GM12878 (cell line): ENCODE measurements around the gene SNCB. TPM values are rescaled to one million over a fixed set of nuclear protein-coding genes. Genes with fewer than 3 reads are reported as not detected.
A peak's percentile ranks its signal among the peaks of the same experiment; 100 is the strongest.

Experiments
- BCL11A ChIP-seq: IDR thresholded peaks from 2 replicates; pipeline ENCODE4 v1.6.1; 2011; ENCODE audit warnings: low read depth, low read length
- BHLHE40 ChIP-seq, 2 experiments: fragments of 450-650 bp in 1 of 2; IDR thresholded peaks; 2 replicates each; pipeline ENCODE4 v1.6.1; 2011 to 2017; ENCODE audit warnings: low read depth in 2 of 2, borderline replicate concordance in 1 of 2, improper control_type of control experiment in 1 of 2, low read length in 1 of 2, mild to moderate bottlenecking in 1 of 2
- CBX3 ChIP-seq: fragments of 200-600 bp; sonication (generic); IDR thresholded peaks from 2 replicates; pipeline ENCODE4 v1.6.1; 2016; ENCODE audit warnings: low read depth, borderline replicate concordance
- DPF2 ChIP-seq: fragments of 450-650 bp; IDR thresholded peaks from 2 replicates; pipeline ENCODE4 v1.6.1; 2017; ENCODE audit warnings: mild to moderate bottlenecking
- FOXK2 ChIP-seq: fragments of 450-650 bp; IDR thresholded peaks from 2 replicates; pipeline ENCODE4 v1.6.1; 2017; ENCODE audit warnings: mild to moderate bottlenecking, moderate library complexity
- HDGF ChIP-seq: fragments of 450-650 bp; IDR thresholded peaks from 2 replicates; pipeline ENCODE4 v1.6.1; 2016; ENCODE audit warnings: antibody characterized with exemption
- LARP7 ChIP-seq: fragments of 450-650 bp; IDR thresholded peaks from 2 replicates; pipeline ENCODE4 v1.6.1; 2017; ENCODE audit warnings: mild to moderate bottlenecking
- MTA3 ChIP-seq: IDR thresholded peaks from 2 replicates; pipeline ENCODE4 v1.6.1; 2012; ENCODE audit warnings: low read length, inconsistent platforms, borderline replicate concordance
- MYB ChIP-seq: fragments of 150-350 bp; IDR thresholded peaks from 2 replicates; pipeline ENCODE4 v1.6.1; 2014; ENCODE audit warnings: mild to moderate bottlenecking, low read depth, low read length, borderline replicate concordance
- NFYA ChIP-seq: IDR thresholded peaks from 2 replicates; pipeline ENCODE4 v1.6.1; 2011; ENCODE audit warnings: low read depth, mild to moderate bottlenecking, low read length, improper control_type of control experiment, borderline replicate concordance
- PAX5 ChIP-seq: IDR thresholded peaks from 2 replicates; pipeline ENCODE4 v1.6.1; 2011; ENCODE audit warnings: low read depth, low read length, borderline replicate concordance
- POLR2A ChIP-seq: IDR thresholded peaks from 2 replicates; pipeline ENCODE4 v1.6.1; 2011; ENCODE audit warnings: low read depth, mild to moderate bottlenecking, low read length
- RBBP5 ChIP-seq: fragments of 200-600 bp; sonication (generic); conservative IDR thresholded peaks from 2 replicates; pipeline ENCODE4 v1.6.1; 2016
- RFX5 ChIP-seq: IDR thresholded peaks from 2 replicates; pipeline ENCODE4 v1.6.1; 2011; ENCODE audit warnings: low read depth, low read length, improper control_type of control experiment
- RUNX3 ChIP-seq: IDR thresholded peaks from 2 replicates; pipeline ENCODE4 v1.6.1; 2012; ENCODE audit warnings: low read length, inconsistent platforms
- SMAD1 ChIP-seq: fragments of 450-650 bp; IDR thresholded peaks from 2 replicates; pipeline ENCODE4 v1.6.1; 2018; ENCODE audit warnings: mild to moderate bottlenecking, low read depth; ENCODE audit not compliant: partially characterized antibody
- SMARCA5 ChIP-seq: fragments of 450-650 bp; IDR thresholded peaks from 2 replicates; pipeline ENCODE4 v1.6.1; 2017; ENCODE audit warnings: mild to moderate bottlenecking
- TCF12 ChIP-seq: IDR thresholded peaks from 2 replicates; pipeline ENCODE4 v1.6.1; 2011; ENCODE audit warnings: low read depth, mild to moderate bottlenecking, low read length
- TCF7 ChIP-seq: IDR thresholded peaks from 2 replicates; pipeline ENCODE4 v1.6.1; 2014; ENCODE audit warnings: antibody characterized with exemption, borderline replicate concordance
- ZNF274 ChIP-seq: IDR thresholded peaks from one replicate; pipeline ENCODE4 v1.8.0; 2011; ENCODE audit not compliant: insufficient read length, insufficient read depth
- polyA plus RNA-seq, 11 experiments: library from polyadenylated mRNA; depleted of rRNA in 4 of 11; unstranded in 6 of 11; stranded (reverse) in 5 of 11; fragments of >200 nt; fragmentation: Nextera tagmentation in 4 of 11; fragmentation: Illumina TruSeq in 1 of 11; extraction: Ambion mirVana in 4 of 11; extraction: Trizol in 1 of 11; gene quantifications; 1 replicate in 1 of 11; 2 replicates in 10 of 11; pipeline versions ENCODE4 v1.2.1 to v1.2.3, GENCODE V29; 2011 to 2016; ENCODE audit warnings: inconsistent platforms in 2 of 11, missing spikeins in 2 of 11, low read depth in 1 of 11
- total RNA-seq, 4 experiments: library from RNA; depleted of rRNA in 3 of 4; stranded (reverse); fragments of >200 nt in 3 of 4; fragmentation: Illumina TruSeq in 1 of 4; extraction: Trizol in 1 of 4; gene quantifications; 2 replicates each; pipeline versions ENCODE4 v1.2.1 to v1.2.3, GENCODE V29; 2013 to 2021
- TF ChIP-seq, protein P1 (sequence below): fragments of 450-650 bp; IDR thresholded peaks from 2 replicates; pipeline ENCODE4 v1.6.1; 2017; ENCODE audit warnings: mild to moderate bottlenecking, low read depth, inconsistent platforms; ENCODE audit not compliant: poor library complexity, severe bottlenecking
- TF ChIP-seq, protein P2 (sequence below): fragments of 450-650 bp; IDR thresholded peaks from 2 replicates; pipeline ENCODE4 v1.6.1; 2016; ENCODE audit warnings: mild to moderate bottlenecking, moderate library complexity, borderline replicate concordance
- TF ChIP-seq, protein P3 (sequence below): fragments of 450-650 bp; IDR thresholded peaks from 2 replicates; pipeline ENCODE4 v1.6.1; 2017; ENCODE audit warnings: borderline replicate concordance
- TF ChIP-seq, protein P4 (sequence below): IDR thresholded peaks from 2 replicates; pipeline ENCODE4 v1.6.1; 2012; ENCODE audit warnings: low read depth, low read length, improper control_type of control experiment

The SNCB gene
- total and polyA plus RNA-seq, 10 of the 15 experiments (the other 5 are each of a cell fraction or from before 2014, with no cell fraction given), result 0.75 TPM; not detected in 9

DNA sequence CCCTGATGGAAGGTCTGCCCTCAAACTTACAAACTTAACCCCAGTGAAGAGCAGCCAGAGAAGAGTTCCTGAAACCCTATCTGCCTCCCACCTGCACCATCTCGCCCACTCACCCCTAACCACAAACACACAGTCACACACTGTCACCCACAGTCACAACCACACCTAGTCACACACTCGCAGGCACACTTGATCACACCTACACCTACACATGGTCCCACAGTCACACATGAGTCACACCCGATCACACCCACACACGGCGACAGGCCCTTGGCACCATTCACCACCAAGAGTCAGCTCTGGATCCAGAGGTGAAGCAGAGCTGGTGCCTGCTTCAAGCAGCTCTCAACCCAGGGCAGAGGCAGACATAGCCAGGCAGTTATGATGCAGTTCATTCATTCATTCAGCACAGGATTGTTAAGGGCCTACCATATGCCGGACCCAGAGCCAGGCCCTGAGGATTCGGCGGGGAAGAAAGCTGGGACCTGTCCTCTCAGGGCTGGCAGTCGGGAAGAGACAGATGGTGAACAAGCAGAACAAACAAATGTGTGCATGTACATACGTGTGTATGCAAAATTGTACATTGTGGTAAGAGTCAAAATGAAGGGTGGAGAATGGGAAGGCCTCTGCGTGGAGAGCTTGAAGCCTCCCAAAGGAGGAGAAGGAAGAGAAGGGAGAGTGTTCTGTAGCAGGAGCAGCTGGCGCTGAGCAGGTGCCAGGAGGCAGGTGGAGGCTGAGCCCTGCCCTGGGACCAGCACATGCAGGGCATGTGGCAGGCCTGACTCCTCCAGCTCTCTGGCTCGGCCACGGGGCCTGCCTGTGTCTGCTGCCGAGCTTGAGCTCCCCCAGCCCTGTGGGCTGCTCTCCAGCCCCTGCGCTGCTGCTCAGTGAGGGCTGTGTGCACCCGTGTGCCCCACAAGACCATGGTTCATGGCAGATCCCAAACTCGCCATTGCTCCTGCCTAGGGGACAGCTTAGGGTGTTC lies 23.4 kb upstream of the SNCB start (continued):
- TF ChIP-seq, protein P1, sequence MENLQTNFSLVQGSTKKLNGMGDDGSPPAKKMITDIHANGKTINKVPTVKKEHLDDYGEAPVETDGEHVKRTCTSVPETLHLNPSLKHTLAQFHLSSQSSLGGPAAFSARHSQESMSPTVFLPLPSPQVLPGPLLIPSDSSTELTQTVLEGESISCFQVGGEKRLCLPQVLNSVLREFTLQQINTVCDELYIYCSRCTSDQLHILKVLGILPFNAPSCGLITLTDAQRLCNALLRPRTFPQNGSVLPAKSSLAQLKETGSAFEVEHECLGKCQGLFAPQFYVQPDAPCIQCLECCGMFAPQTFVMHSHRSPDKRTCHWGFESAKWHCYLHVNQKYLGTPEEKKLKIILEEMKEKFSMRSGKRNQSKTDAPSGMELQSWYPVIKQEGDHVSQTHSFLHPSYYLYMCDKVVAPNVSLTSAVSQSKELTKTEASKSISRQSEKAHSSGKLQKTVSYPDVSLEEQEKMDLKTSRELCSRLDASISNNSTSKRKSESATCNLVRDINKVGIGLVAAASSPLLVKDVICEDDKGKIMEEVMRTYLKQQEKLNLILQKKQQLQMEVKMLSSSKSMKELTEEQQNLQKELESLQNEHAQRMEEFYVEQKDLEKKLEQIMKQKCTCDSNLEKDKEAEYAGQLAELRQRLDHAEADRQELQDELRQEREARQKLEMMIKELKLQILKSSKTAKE, result peak; percentile 27
- TF ChIP-seq BHLHE40 (IDR thresholded peaks at IDR 0.05; ENCODE audit: borderline replicate concordance in 1 of 2, low read depth in 2 of 2, low read length in 1 of 2) (peak; percentile 85 to 91), RFX5 (no peak), ZNF274 (no peak), SMAD1 (peak; percentile 66), CBX3 (no peak), MYB (no peak), BCL11A (peak; percentile 45; the same call in 1 of the 2 replicates), FOXK2 (no peak), NFYA (no peak), RUNX3 (peak; percentile 94), MTA3 (no peak), LARP7 (no peak), SMARCA5 (no peak), TCF7 (no peak), TCF12 (no peak), HDGF (peak; percentile 88; the same call in 1 of the 2 replicates), PAX5 (peak; percentile 77; the same call in 1 of the 2 replicates), POLR2A (no peak), DPF2 (peak; percentile 87), RBBP5 (no peak)
- TF ChIP-seq, protein P2, sequence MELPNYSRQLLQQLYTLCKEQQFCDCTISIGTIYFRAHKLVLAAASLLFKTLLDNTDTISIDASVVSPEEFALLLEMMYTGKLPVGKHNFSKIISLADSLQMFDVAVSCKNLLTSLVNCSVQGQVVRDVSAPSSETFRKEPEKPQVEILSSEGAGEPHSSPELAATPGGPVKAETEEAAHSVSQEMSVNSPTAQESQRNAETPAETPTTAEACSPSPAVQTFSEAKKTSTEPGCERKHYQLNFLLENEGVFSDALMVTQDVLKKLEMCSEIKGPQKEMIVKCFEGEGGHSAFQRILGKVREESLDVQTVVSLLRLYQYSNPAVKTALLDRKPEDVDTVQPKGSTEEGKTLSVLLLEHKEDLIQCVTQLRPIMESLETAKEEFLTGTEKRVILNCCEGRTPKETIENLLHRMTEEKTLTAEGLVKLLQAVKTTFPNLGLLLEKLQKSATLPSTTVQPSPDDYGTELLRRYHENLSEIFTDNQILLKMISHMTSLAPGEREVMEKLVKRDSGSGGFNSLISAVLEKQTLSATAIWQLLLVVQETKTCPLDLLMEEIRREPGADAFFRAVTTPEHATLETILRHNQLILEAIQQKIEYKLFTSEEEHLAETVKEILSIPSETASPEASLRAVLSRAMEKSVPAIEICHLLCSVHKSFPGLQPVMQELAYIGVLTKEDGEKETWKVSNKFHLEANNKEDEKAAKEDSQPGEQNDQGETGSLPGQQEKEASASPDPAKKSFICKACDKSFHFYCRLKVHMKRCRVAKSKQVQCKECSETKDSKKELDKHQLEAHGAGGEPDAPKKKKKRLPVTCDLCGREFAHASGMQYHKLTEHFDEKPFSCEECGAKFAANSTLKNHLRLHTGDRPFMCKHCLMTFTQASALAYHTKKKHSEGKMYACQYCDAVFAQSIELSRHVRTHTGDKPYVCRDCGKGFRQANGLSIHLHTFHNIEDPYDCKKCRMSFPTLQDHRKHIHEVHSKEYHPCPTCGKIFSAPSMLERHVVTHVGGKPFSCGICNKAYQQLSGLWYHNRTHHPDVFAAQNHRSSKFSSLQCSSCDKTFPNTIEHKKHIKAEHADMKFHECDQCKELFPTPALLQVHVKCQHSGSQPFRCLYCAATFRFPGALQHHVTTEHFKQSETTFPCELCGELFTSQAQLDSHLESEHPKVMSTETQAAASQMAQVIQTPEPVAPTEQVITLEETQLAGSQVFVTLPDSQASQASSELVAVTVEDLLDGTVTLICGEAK, result no peak
- TF ChIP-seq, protein P3, sequence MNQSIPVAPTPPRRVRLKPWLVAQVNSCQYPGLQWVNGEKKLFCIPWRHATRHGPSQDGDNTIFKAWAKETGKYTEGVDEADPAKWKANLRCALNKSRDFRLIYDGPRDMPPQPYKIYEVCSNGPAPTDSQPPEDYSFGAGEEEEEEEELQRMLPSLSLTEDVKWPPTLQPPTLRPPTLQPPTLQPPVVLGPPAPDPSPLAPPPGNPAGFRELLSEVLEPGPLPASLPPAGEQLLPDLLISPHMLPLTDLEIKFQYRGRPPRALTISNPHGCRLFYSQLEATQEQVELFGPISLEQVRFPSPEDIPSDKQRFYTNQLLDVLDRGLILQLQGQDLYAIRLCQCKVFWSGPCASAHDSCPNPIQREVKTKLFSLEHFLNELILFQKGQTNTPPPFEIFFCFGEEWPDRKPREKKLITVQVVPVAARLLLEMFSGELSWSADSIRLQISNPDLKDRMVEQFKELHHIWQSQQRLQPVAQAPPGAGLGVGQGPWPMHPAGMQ, result 0 out of 2 replicates have a peak, but pooled peaks have one; percentile 43
- TF ChIP-seq, protein P4, sequence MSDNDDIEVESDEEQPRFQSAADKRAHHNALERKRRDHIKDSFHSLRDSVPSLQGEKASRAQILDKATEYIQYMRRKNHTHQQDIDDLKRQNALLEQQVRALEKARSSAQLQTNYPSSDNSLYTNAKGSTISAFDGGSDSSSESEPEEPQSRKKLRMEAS, result no peak
